NCI-H774 (cell line): ENCODE results near the gene TEDC1.

Experiments used
- DNase-seq: peaks from one replicate; lab custom pipeline; 2025; lab: John Stamatoyannopoulos, UW

TEDC1 gene

GRCh38 chr14:105456736-105457617 lies 34.1 kb upstream of the TEDC1 start:
- no peak for DNase-seq

- no peak for DNase-seq
These were observed 33.0 kb upstream of the TEDC1 start for GRCh38 chr14:105458010-105458409.

- DNase-seq = no peak
These were observed 32.5 kb upstream of the TEDC1 start for GRCh38 chr14:105458571-105458970.

- no peak for DNase-seq
These were observed 30.9 kb upstream of the TEDC1 start for GRCh38 chr14:105460116-105460515.

GRCh38 chr14:105460616-105461015 lies 30.4 kb upstream of the TEDC1 start:
- no peak for DNase-seq

- DNase-seq = no peak
These were observed 29.1 kb upstream of the TEDC1 start for GRCh38 chr14:105461903-105462302.

GRCh38 chr14:105464501-105464900 lies 26.5 kb upstream of the TEDC1 start:
- no peak for DNase-seq

GRCh38 chr14:105465209-105466031 lies 25.6 kb upstream of the TEDC1 start:
- no peak for DNase-seq

GRCh38 chr14:105466531-105467248 lies 24.4 kb upstream of the TEDC1 start:
- no peak for DNase-seq

GRCh38 chr14:105467249-105467941 lies 23.7 kb upstream of the TEDC1 start:
- no peak for DNase-seq

- no peak for DNase-seq
These were observed 23.0 kb upstream of the TEDC1 start for GRCh38 chr14:105467942-105468471.

- no peak for DNase-seq
These were observed 22.3 kb upstream of the TEDC1 start for GRCh38 chr14:105468621-105469241.

GRCh38 chr14:105469456-105470349 lies 21.3 kb upstream of the TEDC1 start:
- DNase-seq = no peak

- DNase-seq = no peak
These were observed 20.4 kb upstream of the TEDC1 start for GRCh38 chr14:105470350-105471296.

GRCh38 chr14:105471297-105471821 lies 19.7 kb upstream of the TEDC1 start:
- no peak for DNase-seq

- no peak for DNase-seq
These were observed 19.1 kb upstream of the TEDC1 start for GRCh38 chr14:105471823-105472485.

- DNase-seq = no peak
These were observed 18.5 kb upstream of the TEDC1 start for GRCh38 chr14:105472486-105472991.
